ENCODE results near the gene KCNK10.

GRCh38 chr14:88188745-88189416, 134.2 kb downstream of the KCNK10 start:
- TF ChIP-seq EZH2 (IDR thresholded peaks at IDR 0.05; ENCODE audit: insufficient read depth, poor library complexity, severe bottlenecking) (no peak), EZH2phosphoT487 (IDR thresholded peaks at IDR 0.05; ENCODE audit: insufficient read depth, low read depth) (no peak)

Measured in GM23248 (cell line).